HepG2 (cell line): ENCODE data around the gene ANKZF1. TPM values are rescaled to one million over a fixed set of nuclear protein-coding genes. Genes with fewer than 3 reads are reported as not detected.
A peak's percentile ranks its signal among the peaks of the same experiment; 100 is the strongest.

Experiments used
- ARNTL ChIP-seq: sonication (generic); formaldehyde crosslinking; IDR thresholded peaks from 2 replicates; pipeline ENCODE4 v1.4.0; 2020; ENCODE audit warnings: mild to moderate bottlenecking, missing genetic modification reagents
- ATF7 ChIP-seq, 2 experiments: fragments of 450-650 bp in 1 of 2; sonication (generic) in 1 of 2; formaldehyde crosslinking in 1 of 2; IDR thresholded peaks; 2 replicates each; pipeline versions ENCODE4 v1.4.0 to v1.6.1; 2016 to 2020; ENCODE audit warnings: antibody characterized with exemption in 1 of 2, mild to moderate bottlenecking in 1 of 2, missing genetic modification reagents in 1 of 2
- CREB3 ChIP-seq: sonication (generic); formaldehyde crosslinking; IDR thresholded peaks from 2 replicates; pipeline ENCODE4 v1.5.0; 2020; ENCODE audit warnings: missing genetic modification reagents
- FOXK2 ChIP-seq: fragments of 450-650 bp; IDR thresholded peaks from 2 replicates; pipeline ENCODE4 v1.6.1; 2016
- GATA4 ChIP-seq: sonication (generic); IDR thresholded peaks from 2 replicates; pipeline ENCODE4 v1.6.1; 2016; ENCODE audit warnings: antibody characterized with exemption, low read depth, borderline replicate concordance
- GPBP1L1 ChIP-seq: sonication (generic); formaldehyde crosslinking; IDR thresholded peaks from 2 replicates; pipeline ENCODE4 v1.5.0; 2020; ENCODE audit warnings: mild to moderate bottlenecking, missing genetic modification reagents
- GTF2F1 ChIP-seq: fragments of 150-350 bp; IDR thresholded peaks from 2 replicates; pipeline ENCODE4 v1.6.1; 2014; ENCODE audit warnings: low read length
- HNF4G ChIP-seq, 2 experiments: sonication (generic) in 1 of 2; formaldehyde crosslinking in 1 of 2; IDR thresholded peaks; 2 replicates each; pipeline versions ENCODE4 v1.4.0 to v1.6.1; 2011 to 2020; ENCODE audit warnings: borderline replicate concordance in 2 of 2, low read depth in 2 of 2, mild to moderate bottlenecking in 2 of 2, low read length in 1 of 2, missing genetic modification reagents in 1 of 2, moderate library complexity in 1 of 2
- IRF2 ChIP-seq: IDR thresholded peaks from 2 replicates; pipeline ENCODE4 v1.6.1; 2018; ENCODE audit warnings: missing genetic modification reagents, missing compliant biosample characterization
- PBX2 ChIP-seq: IDR thresholded peaks from 2 replicates; pipeline ENCODE4 v1.6.1; 2016; ENCODE audit warnings: control low read depth
- PRDM10 ChIP-seq: sonication (generic); formaldehyde crosslinking; IDR thresholded peaks from 2 replicates; pipeline ENCODE4 v1.4.0; 2020; ENCODE audit warnings: low read depth, missing genetic modification reagents
- SKI ChIP-seq: fragments of 450-650 bp; IDR thresholded peaks from one replicate; pipeline ENCODE4 v1.6.1; 2018; ENCODE audit warnings: mild to moderate bottlenecking; ENCODE audit not compliant: partially characterized antibody
- SNAPC5 ChIP-seq: sonication (generic); formaldehyde crosslinking; IDR thresholded peaks from 2 replicates; pipeline ENCODE4 v1.8.1; 2023; ENCODE audit warnings: mild to moderate bottlenecking, missing genetic modification reagents, borderline replicate concordance
- STAG1 ChIP-seq: sonication (generic); formaldehyde crosslinking; IDR thresholded peaks from 2 replicates; pipeline ENCODE4 v1.4.0; 2020; ENCODE audit warnings: missing genetic modification reagents
- TBL1XR1 ChIP-seq: fragments of 150-350 bp; IDR thresholded peaks from 2 replicates; pipeline ENCODE4 v1.6.1; 2014; ENCODE audit warnings: borderline replicate concordance, low read length; ENCODE audit not compliant: partially characterized antibody
- ZBTB21 ChIP-seq: sonication (generic); formaldehyde crosslinking; IDR thresholded peaks from 2 replicates; pipeline ENCODE4 v1.4.0; 2020; ENCODE audit warnings: missing genetic modification reagents
- ZFP36 ChIP-seq: fragments of 150-350 bp; IDR thresholded peaks from 2 replicates; pipeline ENCODE4 v1.6.1; 2018; ENCODE audit warnings: borderline replicate concordance, low read length, low read depth; ENCODE audit not compliant: partially characterized antibody
- ZNF264 ChIP-seq: sonication (generic); formaldehyde crosslinking; IDR thresholded peaks from 2 replicates; pipeline ENCODE4 v1.4.0; 2020; ENCODE audit warnings: missing genetic modification reagents
- ZNF550 ChIP-seq: sonication (generic); formaldehyde crosslinking; IDR thresholded peaks from 2 replicates; pipeline ENCODE4 v1.4.0; 2020; ENCODE audit warnings: mild to moderate bottlenecking, missing genetic modification reagents, borderline replicate concordance
- ZNF562 ChIP-seq: sonication (generic); formaldehyde crosslinking; IDR thresholded peaks from 2 replicates; pipeline ENCODE4 v1.8.0; 2022; ENCODE audit warnings: missing genetic modification reagents, borderline replicate concordance
- ZNF850 ChIP-seq: sonication (generic); formaldehyde crosslinking; conservative IDR thresholded peaks from 2 replicates; pipeline ENCODE4 v1.9.0; 2021; ENCODE audit warnings: mild to moderate bottlenecking, missing genetic modification reagents
- ZSCAN30 ChIP-seq: sonication (generic); formaldehyde crosslinking; IDR thresholded peaks from 2 replicates; pipeline ENCODE4 v1.5.0; 2020; ENCODE audit warnings: mild to moderate bottlenecking, missing genetic modification reagents
- polyA plus RNA-seq, 8 experiments: library from polyadenylated mRNA; depleted of rRNA in 3 of 8; stranded (reverse) in 7 of 8; unstranded in 1 of 8; fragments of >200 nt; fragmentation: Illumina TruSeq in 4 of 8; extraction: Trizol in 4 of 8; gene quantifications; 2 replicates each; pipeline versions ENCODE4 v1.2.1 to v1.2.3, GENCODE V29; 2011 to 2016; ENCODE audit warnings: low read depth in 4 of 8, missing spikeins in 1 of 8, mixed read lengths in 1 of 8; ENCODE audit not compliant: insufficient read depth in 1 of 8
- total RNA-seq, 5 experiments: library from RNA; depleted of rRNA; stranded (reverse); fragments of >200 nt; fragmentation: Illumina TruSeq; extraction: Trizol; gene quantifications; 2 replicates each; pipeline ENCODE4 v1.2.3, GENCODE V29; 2016; ENCODE audit warnings: low read depth in 1 of 5

ANKZF1 gene
- total and polyA plus RNA-seq, 2 of the 13 experiments (the other 11 are each of a cell fraction or from before 2014, with no cell fraction given), result 25.3 to 128 TPM

GRCh38 chr2:219206328-219207133, 23.1 kb upstream of the ANKZF1 start, which contains the start of gene ZFAND2B (continued):
- peak; percentile 93 for TF ChIP-seq HNF4G (IDR thresholded peaks at IDR 0.05; ENCODE audit: borderline replicate concordance, low read depth, low read length)
- TF ChIP-seq HNF4G (CRISPR knock-in tag; IDR thresholded peaks at IDR 0.05; ENCODE audit: borderline replicate concordance, low read depth), result no peak
- TF ChIP-seq IRF2, result peak; percentile 76
- no peak for TF ChIP-seq ZNF550 (CRISPR knock-in tag)
- TF ChIP-seq ARNTL, result no peak
- TF ChIP-seq ZNF264 (CRISPR knock-in tag), result peak; percentile 81; the same call in 1 of the 2 replicates
- TF ChIP-seq ZNF562 (CRISPR knock-in tag), result no peak
- no peak for TF ChIP-seq FOXK2
- TF ChIP-seq GPBP1L1 (CRISPR knock-in tag), result no peak
- no peak for TF ChIP-seq CREB3 (CRISPR knock-in tag)
- TF ChIP-seq SKI, result peak; percentile 31
- TF ChIP-seq PBX2 (CRISPR knock-in tag), result no peak
- peak; percentile 71; the same call in 1 of the 2 replicates for TF ChIP-seq PRDM10 (CRISPR knock-in tag)
- peak; percentile 92 for TF ChIP-seq ATF7 (IDR thresholded peaks at IDR 0.05)
- TF ChIP-seq ATF7 (CRISPR knock-in tag; IDR thresholded peaks at IDR 0.05), result peak; percentile 72; the same call in 1 of the 2 replicates
- no peak for TF ChIP-seq TBL1XR1
- TF ChIP-seq ZSCAN30, result peak; percentile 71; the same call in 1 of the 2 replicates
- no peak for TF ChIP-seq ZNF850 (CRISPR knock-in tag)
- TF ChIP-seq GTF2F1, result no peak
- TF ChIP-seq GATA4, result peak; percentile 82
- TF ChIP-seq SNAPC5 (CRISPR knock-in tag), result peak; percentile 71; the same call in 1 of the 2 replicates
- TF ChIP-seq STAG1 (CRISPR knock-in tag), result no peak
- no peak for TF ChIP-seq ZBTB21
- TF ChIP-seq ZFP36, result no peak
